HCT116 (cell line): ENCODE data around the gene LCN1.

ENCODE experiments used
- CEBPB ChIP-seq: IDR thresholded peaks from 2 replicates; pipeline ENCODE4 v1.6.1; 2012; ENCODE audit warnings: low read depth
- EZH2 ChIP-seq: fragments of 200-600 bp; sonication (generic); IDR thresholded peaks from 2 replicates; pipeline ENCODE4 v1.6.1; 2017; ENCODE audit warnings: antibody characterized with exemption, mixed run types
- EZH2phosphoT487 ChIP-seq: fragments of 200-600 bp; IDR thresholded peaks from 2 replicates; pipeline ENCODE4 v1.6.1; 2018; ENCODE audit warnings: antibody characterized with exemption, borderline replicate concordance
- FOSL1 ChIP-seq: IDR thresholded peaks from 2 replicates; pipeline ENCODE4 v1.6.1; 2012; ENCODE audit warnings: low read depth
- POLR2A ChIP-seq: IDR thresholded peaks from 2 replicates; pipeline ENCODE4 v1.7.0; 2011; ENCODE audit warnings: borderline replicate concordance; ENCODE audit not compliant: insufficient read depth, insufficient read length; ENCODE audit errors: extremely low read depth
- POLR2AphosphoS5 ChIP-seq: IDR thresholded peaks from 2 replicates; pipeline ENCODE4 v1.6.1; 2011; ENCODE audit warnings: mild to moderate bottlenecking, low read depth, low read length, moderate library complexity
- RAD21 ChIP-seq: IDR thresholded peaks from 2 replicates; pipeline ENCODE4 v1.6.1; 2012; ENCODE audit warnings: low read depth, mild to moderate bottlenecking
- REST ChIP-seq: IDR thresholded peaks from 2 replicates; pipeline ENCODE4 v1.6.1; 2012; ENCODE audit warnings: low read depth
- SRF ChIP-seq: IDR thresholded peaks from 2 replicates; pipeline ENCODE4 v1.6.1; 2012; ENCODE audit warnings: low read depth
- YY1 ChIP-seq: IDR thresholded peaks from 2 replicates; pipeline ENCODE4 v1.6.1; 2011; ENCODE audit warnings: low read length, low read depth, moderate library complexity, mild to moderate bottlenecking; ENCODE audit not compliant: insufficient replicate concordance; ENCODE audit errors: extremely low read depth
- ZNF274 ChIP-seq: fragments of 200-500 bp; sonication (Bioruptor generic); IDR thresholded peaks from 2 replicates; pipeline ENCODE4 v1.6.1; 2014; ENCODE audit warnings: mild to moderate bottlenecking, low read depth, low read length, inconsistent platforms
- TF ChIP-seq, protein P1 (sequence below), 3 experiments: fragments of 200-600 bp in 1 of 3; sonication (generic) in 1 of 3; IDR thresholded peaks in 2 of 3; conservative IDR thresholded peaks in 1 of 3; 2 replicates each; pipeline ENCODE4 v1.5.1; 2012 to 2017; ENCODE audit warnings: low read depth in 2 of 3, low read length in 2 of 3, antibody characterized with exemption in 1 of 3, borderline replicate concordance in 1 of 3, control low read depth in 1 of 3, mild to moderate bottlenecking in 1 of 3, mixed read lengths in 1 of 3, mixed run types in 1 of 3, moderate library complexity in 1 of 3; ENCODE audit not compliant: insufficient read depth in 1 of 3
- TF ChIP-seq, protein P2 (sequence below): IDR thresholded peaks from 2 replicates; pipeline ENCODE4 v1.6.1; 2012

DNA sequence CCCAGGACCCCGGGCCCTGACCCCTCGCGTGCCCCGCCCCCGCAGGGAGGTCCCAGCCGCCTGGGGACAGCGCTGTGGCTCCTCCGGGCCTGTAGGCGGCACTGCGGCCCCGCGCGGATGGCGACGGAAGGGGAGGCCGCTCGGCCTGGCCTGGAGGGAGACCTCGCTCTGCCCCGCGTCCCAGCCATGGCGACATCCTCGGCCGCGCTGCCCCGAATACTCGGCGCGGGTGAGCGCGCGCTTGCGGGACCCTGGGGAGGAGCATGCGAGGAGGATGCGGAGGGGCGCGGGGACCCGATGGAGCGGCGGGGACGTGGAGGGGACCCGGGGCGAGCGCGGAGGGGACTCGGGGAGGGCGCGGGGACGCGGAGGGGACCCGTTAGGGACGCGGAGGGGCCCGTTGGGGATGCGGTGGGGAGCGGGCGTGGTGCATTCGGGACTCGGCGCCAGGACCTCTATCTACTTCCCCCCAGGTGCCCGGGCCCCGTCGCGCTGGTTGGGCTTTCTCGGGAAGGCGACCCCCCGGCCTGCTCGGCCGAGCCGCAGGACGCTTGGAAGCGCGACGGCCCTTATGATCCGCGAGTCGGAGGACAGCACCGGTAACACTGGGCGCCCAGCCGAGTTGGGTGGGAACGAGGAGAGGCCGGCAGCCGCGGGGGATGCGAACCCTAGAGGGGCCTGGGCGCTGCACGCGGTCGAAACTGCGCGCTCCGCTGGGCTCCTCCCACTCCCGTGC, 20.5 kb upstream of the LCN1 start, which contains the start of gene MRPS2:
- TF ChIP-seq POLR2A: peak; percentile 29
- TF ChIP-seq, protein P1, sequence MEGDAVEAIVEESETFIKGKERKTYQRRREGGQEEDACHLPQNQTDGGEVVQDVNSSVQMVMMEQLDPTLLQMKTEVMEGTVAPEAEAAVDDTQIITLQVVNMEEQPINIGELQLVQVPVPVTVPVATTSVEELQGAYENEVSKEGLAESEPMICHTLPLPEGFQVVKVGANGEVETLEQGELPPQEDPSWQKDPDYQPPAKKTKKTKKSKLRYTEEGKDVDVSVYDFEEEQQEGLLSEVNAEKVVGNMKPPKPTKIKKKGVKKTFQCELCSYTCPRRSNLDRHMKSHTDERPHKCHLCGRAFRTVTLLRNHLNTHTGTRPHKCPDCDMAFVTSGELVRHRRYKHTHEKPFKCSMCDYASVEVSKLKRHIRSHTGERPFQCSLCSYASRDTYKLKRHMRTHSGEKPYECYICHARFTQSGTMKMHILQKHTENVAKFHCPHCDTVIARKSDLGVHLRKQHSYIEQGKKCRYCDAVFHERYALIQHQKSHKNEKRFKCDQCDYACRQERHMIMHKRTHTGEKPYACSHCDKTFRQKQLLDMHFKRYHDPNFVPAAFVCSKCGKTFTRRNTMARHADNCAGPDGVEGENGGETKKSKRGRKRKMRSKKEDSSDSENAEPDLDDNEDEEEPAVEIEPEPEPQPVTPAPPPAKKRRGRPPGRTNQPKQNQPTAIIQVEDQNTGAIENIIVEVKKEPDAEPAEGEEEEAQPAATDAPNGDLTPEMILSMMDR (IDR thresholded peaks at IDR 0.05 in 2 of 3, conservative IDR thresholded peaks at IDR 0.05 in 1 of 3; ENCODE audit: borderline replicate concordance in 1 of 3, insufficient read depth in 1 of 3, low read depth in 2 of 3, low read length in 2 of 3): peak in 2 of 3 experiments; percentile 73 to 89; a peak in 4 of 6 replicates
- TF ChIP-seq EZH2phosphoT487: no peak
- no peak for TF ChIP-seq EZH2
- peak; percentile 88 for TF ChIP-seq YY1
- TF ChIP-seq FOSL1: no peak
- TF ChIP-seq, protein P2, sequence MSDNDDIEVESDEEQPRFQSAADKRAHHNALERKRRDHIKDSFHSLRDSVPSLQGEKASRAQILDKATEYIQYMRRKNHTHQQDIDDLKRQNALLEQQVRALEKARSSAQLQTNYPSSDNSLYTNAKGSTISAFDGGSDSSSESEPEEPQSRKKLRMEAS: no peak
- no peak for TF ChIP-seq CEBPB
- TF ChIP-seq POLR2AphosphoS5: peak; percentile 76
- TF ChIP-seq ZNF274: no peak
- no peak for TF ChIP-seq RAD21
- TF ChIP-seq SRF: no peak
- TF ChIP-seq REST: no peak
